Activated naive CD4-positive, alpha-beta T cell treated with anti-CD3 and anti-CD28 coated beads, Interleukin-2, amount 50 U/mL, for 16 hours (primary cell): ENCODE measurements around the gene ZBTB40.

ENCODE experiments used
- DNase-seq: peaks from one replicate; pipeline ENCODE4 v3.0.0-alpha.2; 2020

Gene ZBTB40

GRCh38 chr1:22537441-22538139 lies 85.9 kb downstream of the ZBTB40 start:
- no peak for DNase-seq

GRCh38 chr1:22539510-22540118 lies 88.0 kb downstream of the ZBTB40 start:
- DNase-seq: no peak

GRCh38 chr1:22540337-22540736 lies 88.7 kb downstream of the ZBTB40 start:
- DNase-seq: no peak

GRCh38 chr1:22542886-22543285 lies 91.2 kb downstream of the ZBTB40 start:
- no peak for DNase-seq

GRCh38 chr1:22543679-22544078 lies 92.0 kb downstream of the ZBTB40 start:
- no peak for DNase-seq

- DNase-seq: no peak
Measured at GRCh38 chr1:22544606-22545005, 93.0 kb downstream of the ZBTB40 start.

- no peak for DNase-seq
Measured at GRCh38 chr1:22545141-22545540, 93.5 kb downstream of the ZBTB40 start.

- no peak for DNase-seq
Measured at GRCh38 chr1:22547186-22547817, 95.7 kb downstream of the ZBTB40 start.

GRCh38 chr1:22547818-22548462 lies 96.3 kb downstream of the ZBTB40 start:
- DNase-seq: no peak

- no peak for DNase-seq
Measured at GRCh38 chr1:22550021-22550420, 98.4 kb downstream of the ZBTB40 start.

GRCh38 chr1:22551591-22551990 lies 99.9 kb downstream of the ZBTB40 start:
- no peak for DNase-seq

GRCh38 chr1:22552021-22552420 lies 100.4 kb downstream of the ZBTB40 start:
- no peak for DNase-seq

- DNase-seq: no peak
Measured at GRCh38 chr1:22553104-22553880, 101.6 kb downstream of the ZBTB40 start.

- DNase-seq: no peak
Measured at GRCh38 chr1:22553991-22554522, 102.4 kb downstream of the ZBTB40 start.

- no peak for DNase-seq
Measured at GRCh38 chr1:22555371-22555656, 103.7 kb downstream of the ZBTB40 start.

GRCh38 chr1:22556391-22557104 lies 104.9 kb downstream of the ZBTB40 start:
- no peak for DNase-seq

- no peak for DNase-seq
Measured at GRCh38 chr1:22557341-22557950, 105.8 kb downstream of the ZBTB40 start.

GRCh38 chr1:22562584-22563583 lies 111.2 kb downstream of the ZBTB40 start, which contains the start of gene EPHA8:
Gene EPHA8 (plus strand): TSS chr1:22563489. CDS start chr1:22563636, 147 bp downstream.
- no peak for DNase-seq

GRCh38 chr1:22563671-22564602 lies 112.3 kb downstream of the ZBTB40 start:
- DNase-seq: no peak
